GM06990 (cell line): ENCODE data around the gene SHISA6.

Source experiments
- DNase-seq: peaks from one replicate; pipeline ENCODE4 v3.0.0-alpha.2; 2011; ENCODE audit not compliant: insufficient read length; ENCODE audit errors: extremely low read depth
- H3K27me3 ChIP-seq: replicated peaks from 2 replicates; pipeline ENCODE4 v1.6.0; 2011; ENCODE audit warnings: low read length; ENCODE audit not compliant: control insufficient read depth, insufficient read depth
- H3K36me3 ChIP-seq: 2 replicates; pipeline ENCODE4 v1.5.1; 2011; ENCODE audit warnings: low read length; ENCODE audit not compliant: control insufficient read depth, insufficient read depth
- H3K4me3 ChIP-seq: replicated peaks from 2 replicates; pipeline ENCODE4 v1.5.1; 2011; ENCODE audit warnings: low read depth, mild to moderate bottlenecking, control low read depth, low read length
- TF ChIP-seq, protein P1 (sequence below): IDR thresholded peaks from 2 replicates; pipeline ENCODE4 v1.5.1; 2011; ENCODE audit warnings: low read length, control low read depth, mild to moderate bottlenecking, inconsistent platforms; ENCODE audit not compliant: insufficient read depth, poor library complexity, severe bottlenecking

The SHISA6 gene

DNA sequence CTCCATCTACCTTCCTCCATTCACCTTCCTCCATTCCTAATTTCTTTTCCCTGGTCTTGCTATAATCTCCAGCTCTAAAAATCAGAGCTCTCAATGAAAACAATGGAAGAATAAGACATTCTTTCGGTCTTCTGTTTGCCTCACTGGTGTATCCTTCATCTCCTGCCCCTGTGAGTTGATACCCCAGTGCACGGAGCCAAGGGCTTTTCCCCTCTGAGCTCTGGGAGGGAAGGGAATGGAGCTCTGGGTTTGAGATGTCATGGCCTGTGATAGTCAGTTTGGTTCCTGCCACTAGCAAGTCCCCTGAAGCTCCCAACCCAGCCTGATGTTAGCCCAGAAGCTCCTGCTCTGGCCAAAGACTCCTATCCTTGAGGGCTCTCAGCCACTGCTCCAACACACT is 320.7 kb downstream of the SHISA6 start:
- Histone ChIP-seq H3K27me3 (no peaks in the 10 kb centered on the region), H3K36me3 (no peaks in the 10 kb centered on the region), H3K4me3 (no peak overlapping the region)
- no peak for DNase-seq
- TF ChIP-seq, protein P1, sequence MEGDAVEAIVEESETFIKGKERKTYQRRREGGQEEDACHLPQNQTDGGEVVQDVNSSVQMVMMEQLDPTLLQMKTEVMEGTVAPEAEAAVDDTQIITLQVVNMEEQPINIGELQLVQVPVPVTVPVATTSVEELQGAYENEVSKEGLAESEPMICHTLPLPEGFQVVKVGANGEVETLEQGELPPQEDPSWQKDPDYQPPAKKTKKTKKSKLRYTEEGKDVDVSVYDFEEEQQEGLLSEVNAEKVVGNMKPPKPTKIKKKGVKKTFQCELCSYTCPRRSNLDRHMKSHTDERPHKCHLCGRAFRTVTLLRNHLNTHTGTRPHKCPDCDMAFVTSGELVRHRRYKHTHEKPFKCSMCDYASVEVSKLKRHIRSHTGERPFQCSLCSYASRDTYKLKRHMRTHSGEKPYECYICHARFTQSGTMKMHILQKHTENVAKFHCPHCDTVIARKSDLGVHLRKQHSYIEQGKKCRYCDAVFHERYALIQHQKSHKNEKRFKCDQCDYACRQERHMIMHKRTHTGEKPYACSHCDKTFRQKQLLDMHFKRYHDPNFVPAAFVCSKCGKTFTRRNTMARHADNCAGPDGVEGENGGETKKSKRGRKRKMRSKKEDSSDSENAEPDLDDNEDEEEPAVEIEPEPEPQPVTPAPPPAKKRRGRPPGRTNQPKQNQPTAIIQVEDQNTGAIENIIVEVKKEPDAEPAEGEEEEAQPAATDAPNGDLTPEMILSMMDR = no peak

DNA sequence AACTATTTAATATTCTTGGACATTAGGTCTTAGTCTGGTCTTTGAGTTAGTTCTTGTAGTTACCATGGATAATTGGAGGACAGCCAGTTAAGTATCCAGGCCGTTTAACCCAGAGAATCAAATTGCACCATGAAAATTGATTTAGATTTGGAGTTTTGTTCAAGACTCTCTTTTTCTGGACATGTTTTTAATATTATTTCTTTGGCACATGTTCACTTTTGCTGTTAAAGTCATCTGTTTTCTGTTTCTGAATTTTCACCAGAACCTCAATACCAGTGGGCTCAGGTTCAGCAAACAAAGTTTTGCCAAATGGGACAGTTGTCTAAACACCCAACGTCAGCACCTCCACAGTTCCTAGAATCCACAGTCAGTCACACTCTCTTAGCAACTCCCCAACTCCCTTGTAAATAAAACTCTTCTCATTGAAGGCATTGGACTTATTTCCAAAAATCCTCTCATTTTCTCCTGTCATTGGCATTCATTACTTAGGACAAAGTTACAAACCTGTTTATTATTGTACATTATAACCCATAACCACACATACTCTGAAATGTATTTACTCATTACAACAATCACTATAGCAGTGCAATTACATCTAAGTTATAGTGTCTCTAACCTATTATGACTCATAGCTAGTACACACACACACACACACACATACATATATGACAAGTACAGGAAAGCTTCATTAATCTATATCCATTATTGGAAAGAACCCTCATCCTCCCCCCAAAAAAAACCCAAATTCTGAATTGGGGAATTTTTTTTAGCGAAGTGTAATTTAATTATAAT is 323.8 kb downstream of the SHISA6 start:
- TF ChIP-seq, protein P1 = no peak
- Histone ChIP-seq H3K4me3 (no peak overlapping the region), H3K27me3 (no peaks in the 10 kb centered on the region), H3K36me3 (no peaks in the 10 kb centered on the region)
- no peak for DNase-seq

- no peak for DNase-seq
- TF ChIP-seq, protein P1 = no peak
- H3K4me3 ChIP-seq = no peak overlapping the region
- no peaks in the 10 kb centered on the region for H3K36me3 ChIP-seq
- H3K27me3 ChIP-seq = no peaks in the 10 kb centered on the region
Measured at GRCh38 chr17:11565591-11565990, 324.6 kb downstream of the SHISA6 start.

DNA sequence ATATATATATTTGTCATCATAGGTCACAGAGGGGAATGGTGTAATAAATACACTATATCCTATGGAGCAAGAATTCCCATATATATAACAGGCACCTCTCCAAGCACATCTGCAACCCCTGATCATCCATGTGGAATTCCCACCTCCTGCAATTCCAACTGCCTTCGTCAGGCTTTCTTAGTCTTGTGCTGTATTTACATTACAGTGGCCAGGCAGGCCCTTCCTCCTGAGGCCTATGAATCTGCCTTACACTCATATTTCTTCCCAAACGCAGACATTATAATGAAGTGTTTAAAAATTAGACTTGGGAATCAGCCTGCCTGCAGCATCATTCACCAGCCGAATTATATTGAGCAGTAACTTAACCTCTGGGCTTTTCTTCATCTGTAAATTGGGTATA is 338.0 kb downstream of the SHISA6 start:
- H3K36me3 ChIP-seq = no peaks in the 10 kb centered on the region
- TF ChIP-seq, protein P1 = no peak
- no peak overlapping the region for H3K4me3 ChIP-seq
- H3K27me3 ChIP-seq = no peaks in the 10 kb centered on the region
- no peak for DNase-seq

DNA sequence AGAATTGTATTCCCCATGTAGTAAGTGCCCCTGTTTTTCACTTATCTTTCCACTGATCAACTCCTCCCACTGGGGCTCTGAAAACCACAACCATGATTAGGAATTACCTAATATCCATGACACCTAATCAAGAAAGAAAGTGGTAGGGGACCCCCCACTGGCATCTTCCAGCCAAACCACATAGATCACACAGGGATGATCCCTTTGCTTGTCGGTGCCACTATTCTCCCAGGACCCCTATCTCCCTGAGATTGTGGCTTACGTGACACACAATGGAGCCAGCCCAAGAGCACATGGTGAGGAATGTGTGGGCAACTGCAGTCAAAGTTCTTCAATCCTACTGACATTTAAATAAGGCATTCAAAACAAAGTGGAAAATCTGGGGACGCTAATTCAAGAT is 339.7 kb downstream of the SHISA6 start:
- Histone ChIP-seq H3K36me3 (no peaks in the 10 kb centered on the region), H3K4me3 (no peak overlapping the region), H3K27me3 (no peaks in the 10 kb centered on the region)
- no peak for DNase-seq
- TF ChIP-seq, protein P1 = no peak
